Bronchial epithelial cell (primary cell): ENCODE results near the gene GPR137. TPM values are rescaled to one million over a fixed set of nuclear protein-coding genes. Genes with fewer than 3 reads are reported as not detected.
"Not testable (repeated sequence)": the region's sequence is repeated elsewhere in the genome, so short reads cannot be mapped to it uniquely, and the experiment has no call there.

ENCODE experiments used
- DNase-seq: peaks from one replicate; pipeline ENCODE4 v3.0.0-alpha.2; 2010; ENCODE audit warnings: low read depth
- FAIRE-seq: peaks from 2 replicates; lab custom pipeline; 2011; peaks lifted over from hg19 to GRCh38; lab: Jason Lieb, UNC
- H3K27me3 ChIP-seq: 2 replicates; pipeline ENCODE4 v1.5.1; 2011; ENCODE audit warnings: low read length; ENCODE audit not compliant: control insufficient read depth, insufficient read depth
- H3K36me3 ChIP-seq: 2 replicates; pipeline ENCODE4 v1.5.1; 2011; ENCODE audit warnings: low read length; ENCODE audit not compliant: control insufficient read depth, insufficient read depth
- H3K4me3 ChIP-seq: 2 replicates; pipeline ENCODE4 v1.5.1; 2011; ENCODE audit warnings: mild to moderate bottlenecking, low read depth, low read length, control low read depth
- total RNA-seq: library from RNA; depleted of rRNA; stranded (reverse); fragments of >200 nt; gene quantifications from 2 replicates; pipeline ENCODE4 v1.2.1, GENCODE V29; 2014
- TF ChIP-seq, protein P1 (sequence below): IDR thresholded peaks from 2 replicates; pipeline ENCODE4 v1.5.1; 2011; ENCODE audit warnings: mild to moderate bottlenecking, moderate library complexity, low read length, control low read depth, inconsistent platforms; ENCODE audit not compliant: insufficient read depth, severe bottlenecking

The GPR137 gene
- total RNA-seq, 1 donor from 2014 or later, result 2.9 TPM

DNA sequence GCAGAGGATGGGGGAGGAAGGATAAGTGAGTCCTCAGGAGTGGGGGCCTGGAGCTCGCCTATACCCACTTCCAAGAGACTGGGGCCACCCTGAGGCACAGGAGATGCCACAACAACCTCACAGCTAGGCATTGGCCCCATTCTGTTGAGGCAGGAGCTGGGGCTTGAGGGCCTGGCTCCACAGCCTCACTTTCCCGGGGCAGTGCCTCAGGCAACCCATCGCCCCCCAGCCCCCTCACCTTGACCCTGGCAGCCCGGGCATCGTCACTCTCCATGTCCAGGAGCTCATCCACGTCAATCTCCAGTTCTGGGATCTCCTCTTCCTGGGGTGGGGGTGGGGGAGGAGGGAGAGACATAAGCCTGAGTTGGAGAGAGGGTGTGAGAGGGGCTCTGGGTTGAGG, 40.7 kb upstream of the GPR137 start:
- DNase-seq, result no peak
- FAIRE-seq, result no peak

DNA sequence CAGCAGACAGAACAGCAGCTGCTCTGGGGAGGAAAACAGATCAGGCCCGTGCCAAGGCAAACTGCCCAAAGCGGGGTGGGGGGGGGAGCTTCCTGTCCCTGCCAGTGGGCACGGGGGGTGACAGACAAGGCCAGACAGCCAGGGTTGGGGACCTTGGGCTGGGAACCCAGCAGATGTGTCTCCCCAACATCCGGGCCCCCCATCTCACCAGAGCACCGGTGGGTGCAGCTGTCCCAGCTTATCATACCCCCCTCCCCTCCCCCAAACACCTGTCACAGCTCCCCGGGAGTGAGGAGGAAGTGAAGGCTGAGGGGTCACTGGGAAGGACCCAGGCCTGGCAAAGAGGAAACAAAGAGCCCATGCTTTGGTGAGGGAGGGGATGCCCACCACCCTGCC, 40.2 kb upstream of the GPR137 start:
- FAIRE-seq, result no peak
- Histone ChIP-seq H3K4me3 (peak overlapping the region; percentile 99), H3K36me3 (peaks cover 11% of the 10 kb centered on the region), H3K27me3 (no peaks in the 10 kb centered on the region)
- TF ChIP-seq, protein P1, sequence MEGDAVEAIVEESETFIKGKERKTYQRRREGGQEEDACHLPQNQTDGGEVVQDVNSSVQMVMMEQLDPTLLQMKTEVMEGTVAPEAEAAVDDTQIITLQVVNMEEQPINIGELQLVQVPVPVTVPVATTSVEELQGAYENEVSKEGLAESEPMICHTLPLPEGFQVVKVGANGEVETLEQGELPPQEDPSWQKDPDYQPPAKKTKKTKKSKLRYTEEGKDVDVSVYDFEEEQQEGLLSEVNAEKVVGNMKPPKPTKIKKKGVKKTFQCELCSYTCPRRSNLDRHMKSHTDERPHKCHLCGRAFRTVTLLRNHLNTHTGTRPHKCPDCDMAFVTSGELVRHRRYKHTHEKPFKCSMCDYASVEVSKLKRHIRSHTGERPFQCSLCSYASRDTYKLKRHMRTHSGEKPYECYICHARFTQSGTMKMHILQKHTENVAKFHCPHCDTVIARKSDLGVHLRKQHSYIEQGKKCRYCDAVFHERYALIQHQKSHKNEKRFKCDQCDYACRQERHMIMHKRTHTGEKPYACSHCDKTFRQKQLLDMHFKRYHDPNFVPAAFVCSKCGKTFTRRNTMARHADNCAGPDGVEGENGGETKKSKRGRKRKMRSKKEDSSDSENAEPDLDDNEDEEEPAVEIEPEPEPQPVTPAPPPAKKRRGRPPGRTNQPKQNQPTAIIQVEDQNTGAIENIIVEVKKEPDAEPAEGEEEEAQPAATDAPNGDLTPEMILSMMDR, result no peak
- DNase-seq, result no peak

More for the DNA sequence above, 40.7 kb upstream of the GPR137 start:
- Histone ChIP-seq H3K4me3 (peak overlapping the region; percentile 99), H3K36me3 (peaks cover 11% of the 10 kb centered on the region), H3K27me3 (no peaks in the 10 kb centered on the region)
- TF ChIP-seq, protein P1, result no peak

DNA sequence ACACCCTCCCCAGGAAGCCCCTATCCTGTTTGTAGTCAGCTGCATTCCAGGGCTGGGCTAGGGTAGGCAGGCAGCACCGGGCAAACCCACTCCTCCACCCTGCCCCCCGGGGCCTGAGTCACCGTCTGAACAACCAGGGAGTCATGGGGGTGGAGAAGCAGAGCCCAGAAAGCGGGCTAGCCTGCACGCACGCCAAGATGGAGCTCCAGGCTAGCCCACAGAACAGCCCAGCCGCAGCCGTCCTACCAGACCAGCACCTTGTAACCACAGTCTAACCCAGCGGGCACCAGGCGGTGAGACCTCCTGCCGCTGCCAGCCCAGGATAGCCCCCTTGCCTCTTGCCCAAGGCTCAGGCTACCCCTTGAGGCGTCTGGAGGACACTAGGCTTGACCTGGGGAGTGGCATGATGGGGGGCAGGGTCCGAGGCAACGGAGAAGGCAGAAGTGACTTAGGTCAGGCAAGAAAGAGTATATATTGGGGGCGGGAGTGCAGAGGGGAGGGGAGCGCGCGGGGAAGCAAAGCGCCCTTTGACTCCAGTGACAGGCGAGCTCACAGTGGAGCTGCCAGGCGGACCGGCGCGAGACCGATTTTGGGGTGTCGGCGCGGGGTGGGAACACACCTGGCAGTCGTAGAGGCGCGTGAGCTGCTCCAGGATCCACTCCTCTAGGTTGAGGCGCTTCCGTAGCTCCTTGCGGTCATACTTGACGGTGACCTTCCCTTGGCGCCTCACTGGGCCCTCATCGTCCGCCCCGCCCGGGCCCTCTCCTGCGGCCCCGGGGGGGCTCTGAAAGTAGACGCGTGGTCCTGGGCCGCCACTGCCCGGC, 39.6 kb upstream of the GPR137 start:
- TF ChIP-seq, protein P1, result no peak
- no peak for FAIRE-seq
- Histone ChIP-seq H3K36me3 (peaks cover 11% of the 10 kb centered on the region), H3K27me3 (no peaks in the 10 kb centered on the region), H3K4me3 (peak overlapping the region; percentile 99)
- peak; percentile 93 for DNase-seq

DNA sequence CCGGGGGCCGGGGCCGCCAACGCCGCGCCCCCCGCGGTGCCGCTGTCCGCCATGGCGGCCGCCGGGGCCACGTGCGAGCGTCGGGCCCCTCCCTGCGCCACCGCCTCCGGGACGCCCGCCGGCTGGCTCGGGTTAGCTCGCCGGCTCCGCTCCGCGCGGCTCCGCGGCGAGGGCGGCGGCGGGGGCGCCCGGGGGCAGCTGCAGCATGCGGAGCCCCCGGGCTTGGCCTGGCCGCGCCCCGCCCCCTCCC, 39.1 kb upstream of the GPR137 start:
- Histone ChIP-seq H3K4me3 (peak overlapping the region; percentile 99), H3K36me3 (peaks cover 11% of the 10 kb centered on the region)
- H3K27me3 ChIP-seq, FAIRE-seq, DNase-seq: not testable (repeated sequence)

DNA sequence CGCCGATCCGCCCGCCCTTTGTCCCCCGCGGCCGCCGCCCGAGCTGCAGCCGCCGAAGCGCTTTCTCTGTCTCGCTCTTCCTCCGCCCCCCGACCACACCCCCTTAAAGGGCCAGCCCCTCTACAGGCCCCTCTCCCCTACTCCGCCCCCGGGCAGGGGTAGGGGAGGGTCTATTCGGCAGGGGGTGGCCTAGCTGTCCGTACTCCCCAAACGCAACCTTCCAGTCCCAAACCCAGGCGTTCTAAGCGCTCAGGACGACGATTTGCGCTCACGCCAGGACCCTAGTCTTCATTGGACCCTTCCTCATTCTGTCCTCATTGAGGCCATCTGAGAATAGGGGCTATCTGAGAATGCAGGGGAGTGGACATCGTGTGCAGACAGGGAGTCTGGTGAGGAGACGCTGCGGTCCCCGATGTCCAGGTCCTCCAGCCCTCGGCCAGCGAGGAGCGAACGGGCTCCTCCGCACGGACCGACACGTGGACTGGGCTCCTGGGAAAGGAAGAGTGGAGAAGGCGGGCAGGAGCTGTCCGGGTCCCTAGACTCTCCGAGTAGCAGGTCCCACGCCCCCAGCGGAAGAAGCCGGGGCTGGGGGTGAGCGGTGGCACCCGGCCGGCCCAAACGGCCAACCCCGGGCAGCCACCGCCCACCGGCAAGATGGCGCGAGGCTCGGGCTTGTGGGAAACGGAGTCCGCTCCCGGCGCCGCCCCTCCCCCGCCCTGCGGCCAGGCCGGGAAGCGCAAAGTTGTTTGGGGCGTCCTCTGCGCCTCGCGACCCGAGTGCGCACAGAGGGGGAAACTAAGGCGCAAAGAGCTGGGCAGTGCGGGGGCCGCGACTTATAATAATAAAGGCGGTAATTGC, 38.5 kb upstream of the GPR137 start, which contains the start of gene PPP1R14B:
TSS of gene PPP1R14B (minus strand) at position 73 of the 858 bp plus-strand sequence. CDS start 270 bp downstream, outside the sequence.
- FAIRE-seq (no peak), DNase-seq (peak; percentile 69)
- TF ChIP-seq, protein P1, result peak; percentile 21
- Histone ChIP-seq H3K27me3 (no peaks in the 10 kb centered on the region), H3K36me3 (peaks cover 11% of the 10 kb centered on the region), H3K4me3 (peak within 1 kb of the TSS; percentile 99)
